GM13977 (cell line): Measurements from ENCODE around the gene MNX1.

Experiments
- DNase-seq: peaks from one replicate; pipeline ENCODE4 v3.0.0; 2012; ENCODE audit warnings: low spot score
- in situ Hi-C: fragments of 300-500 bp; cut with MboI; formaldehyde crosslinking; loops from one replicate; pipeline ENCODE4 v1.12.0; 2022; ENCODE audit warnings: low sequenced_read_pairs, low pct_unique_long_range_greater_than_20kb, mixed read lengths, inconsistent platforms; ENCODE audit not compliant: unreplicated experiment
- TF ChIP-seq, protein P1 (sequence below): IDR thresholded peaks from 2 replicates; pipeline ENCODE4 v1.5.1; 2012; ENCODE audit warnings: mild to moderate bottlenecking, control low read depth; ENCODE audit not compliant: insufficient read depth; ENCODE audit errors: extremely low read depth, missing control alignments

MNX1 gene

DNA sequence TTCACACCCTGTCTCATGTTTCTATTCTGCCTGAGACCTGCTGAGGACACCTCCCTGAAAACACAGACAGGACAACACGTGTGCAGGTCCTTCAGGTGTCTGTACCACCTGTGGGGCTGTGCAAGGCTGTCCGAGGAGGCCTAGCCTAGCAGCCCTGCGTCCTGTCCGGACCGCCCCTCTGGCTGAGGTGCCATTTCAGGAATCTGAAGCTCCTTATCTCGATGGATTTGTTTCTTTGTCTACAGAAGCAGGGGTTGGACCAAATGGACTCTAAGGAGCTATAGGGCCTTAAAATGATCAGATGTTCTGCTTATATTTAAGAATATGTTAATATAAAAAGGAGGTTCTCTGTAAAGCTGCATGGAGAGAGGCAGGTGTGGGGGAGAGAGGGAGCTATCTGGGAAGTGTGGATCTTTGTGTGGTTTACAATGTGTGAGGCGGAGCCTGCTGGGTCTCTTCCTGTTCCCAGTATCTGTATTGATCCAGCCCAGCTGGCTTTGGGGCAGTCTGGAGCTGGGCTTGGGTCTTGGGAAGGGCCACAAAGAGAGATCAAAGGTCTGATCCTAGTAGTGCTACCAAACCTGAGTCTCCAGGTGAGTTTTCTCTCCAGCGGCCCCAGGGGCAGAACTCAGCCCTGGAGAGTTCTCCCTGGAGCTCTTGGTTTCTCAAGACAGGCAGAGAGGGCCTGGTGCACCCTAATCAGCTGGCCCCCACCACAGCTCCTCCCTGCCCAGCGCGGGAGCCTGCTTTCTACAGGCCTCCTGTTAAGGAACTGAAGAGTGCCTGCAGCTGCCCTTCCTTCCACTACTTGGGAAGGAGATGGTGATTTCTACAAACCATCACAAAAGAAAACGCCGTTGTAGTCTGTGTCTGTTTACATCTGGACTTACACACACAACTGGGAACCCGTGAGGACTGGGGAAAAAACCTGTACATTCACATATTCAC is 3.4 kb upstream of the MNX1 start:
- in situ Hi-C loops, result loop anchor here (25.0 kb wide), 2 partner anchors 1227 to 1552 kb away; partner anchors contain the start of gene EN2
- DNase-seq, result no peak
- TF ChIP-seq, protein P1, sequence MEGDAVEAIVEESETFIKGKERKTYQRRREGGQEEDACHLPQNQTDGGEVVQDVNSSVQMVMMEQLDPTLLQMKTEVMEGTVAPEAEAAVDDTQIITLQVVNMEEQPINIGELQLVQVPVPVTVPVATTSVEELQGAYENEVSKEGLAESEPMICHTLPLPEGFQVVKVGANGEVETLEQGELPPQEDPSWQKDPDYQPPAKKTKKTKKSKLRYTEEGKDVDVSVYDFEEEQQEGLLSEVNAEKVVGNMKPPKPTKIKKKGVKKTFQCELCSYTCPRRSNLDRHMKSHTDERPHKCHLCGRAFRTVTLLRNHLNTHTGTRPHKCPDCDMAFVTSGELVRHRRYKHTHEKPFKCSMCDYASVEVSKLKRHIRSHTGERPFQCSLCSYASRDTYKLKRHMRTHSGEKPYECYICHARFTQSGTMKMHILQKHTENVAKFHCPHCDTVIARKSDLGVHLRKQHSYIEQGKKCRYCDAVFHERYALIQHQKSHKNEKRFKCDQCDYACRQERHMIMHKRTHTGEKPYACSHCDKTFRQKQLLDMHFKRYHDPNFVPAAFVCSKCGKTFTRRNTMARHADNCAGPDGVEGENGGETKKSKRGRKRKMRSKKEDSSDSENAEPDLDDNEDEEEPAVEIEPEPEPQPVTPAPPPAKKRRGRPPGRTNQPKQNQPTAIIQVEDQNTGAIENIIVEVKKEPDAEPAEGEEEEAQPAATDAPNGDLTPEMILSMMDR, result no peak

DNA sequence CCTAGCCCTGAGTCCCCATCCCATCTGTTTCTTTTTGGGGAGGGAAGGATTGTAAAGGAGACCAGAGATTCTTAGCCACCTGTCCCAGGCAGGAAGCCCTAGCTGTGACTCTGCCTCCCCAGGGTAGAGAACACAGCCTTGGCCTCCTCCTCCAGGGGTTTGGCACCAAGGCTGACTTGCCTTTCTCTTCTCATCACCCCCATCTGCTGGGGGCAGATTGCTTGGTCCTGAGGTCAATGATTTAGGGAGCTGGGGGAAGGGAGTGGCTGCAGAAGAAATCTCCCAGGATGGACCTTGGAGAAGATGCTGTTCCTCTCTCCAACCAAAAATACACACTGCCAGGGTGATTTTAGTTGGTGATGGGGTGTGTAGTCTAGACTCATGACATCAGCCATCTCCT is 2.6 kb upstream of the MNX1 start:
- in situ Hi-C loops, result loop anchor here (25.0 kb wide), 2 partner anchors 1226 to 1551 kb away; partner anchors contain the start of gene EN2
- no peak for DNase-seq
- TF ChIP-seq, protein P1, result no peak

GRCh38 chr7:157012113-157012547 is 1.7 kb upstream of the MNX1 start:
- in situ Hi-C loops, result loop anchor here (25.0 kb wide), 2 partner anchors 1225 to 1550 kb away; partner anchors contain the start of gene EN2
- no peak for DNase-seq
- TF ChIP-seq, protein P1, result no peak

- no peak for DNase-seq
- in situ Hi-C loops, result loop anchor here (25.0 kb wide), 2 partner anchors 1224 to 1549 kb away; partner anchors contain the start of gene EN2
- TF ChIP-seq, protein P1, result no peak
Measured at GRCh38 chr7:157011333-157012112, 1.1 kb upstream of the MNX1 start.

DNA sequence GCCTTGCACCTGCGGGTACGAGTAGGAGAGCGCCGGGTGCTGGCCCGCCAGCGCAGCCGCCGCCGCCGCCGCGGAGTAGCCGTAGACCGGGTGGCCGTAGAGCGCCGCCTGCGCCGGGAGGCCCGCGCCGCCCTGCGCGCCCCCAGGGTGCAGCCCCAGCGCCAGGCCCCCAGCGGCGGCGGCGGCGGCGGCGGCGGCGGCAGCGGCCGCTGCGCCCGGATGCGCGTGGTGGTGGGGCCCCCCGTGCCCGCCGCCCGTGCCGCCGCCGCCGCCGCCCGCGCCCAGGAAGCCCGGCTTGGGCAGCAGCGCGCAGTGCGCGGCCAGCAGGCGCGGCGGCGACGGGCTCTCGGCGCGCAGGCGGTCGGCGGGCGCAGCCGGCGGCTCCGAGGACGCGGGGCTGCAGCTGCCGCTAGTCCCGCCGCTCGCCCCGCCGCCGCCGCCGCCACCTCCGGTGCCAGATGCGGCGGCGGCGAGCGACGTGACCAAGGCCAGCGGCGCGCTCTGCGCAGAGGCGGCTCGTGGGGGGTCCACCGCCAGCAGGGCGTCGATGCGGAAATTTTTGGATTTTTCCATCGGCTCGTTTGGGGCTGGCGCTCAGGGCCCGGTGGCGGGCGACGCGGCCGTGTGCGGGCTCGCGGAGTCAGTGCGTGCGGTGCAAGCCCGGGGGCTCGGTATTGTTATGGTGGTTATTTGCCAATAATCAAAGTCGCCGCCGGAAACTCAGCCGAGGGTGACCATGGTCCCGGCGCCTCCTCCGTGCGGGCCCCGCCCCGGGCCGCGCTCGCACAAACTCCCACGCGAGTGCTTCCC is 480 bp downstream of the MNX1 start:
- TF ChIP-seq, protein P1, result no peak
- DNase-seq, result peak; percentile 68
- in situ Hi-C loops, result loop anchor here (25.0 kb wide), 2 partner anchors 1223 to 1548 kb away; partner anchors contain the start of gene EN2
